HL-60/S4 (cell line): ENCODE results near the gene CSPG4.
"Not testable (repeated sequence)": the region's sequence is repeated elsewhere in the genome, so short reads cannot be mapped to it uniquely, and the experiment has no call there.

Experiments used
- in situ Hi-C: fragments of 300-500 bp; cut with MboI; formaldehyde crosslinking; loops from 2 replicates; pipeline ENCODE4 v1.14.3; 2022; ENCODE audit warnings: low sequenced_read_pairs

Gene CSPG4

DNA sequence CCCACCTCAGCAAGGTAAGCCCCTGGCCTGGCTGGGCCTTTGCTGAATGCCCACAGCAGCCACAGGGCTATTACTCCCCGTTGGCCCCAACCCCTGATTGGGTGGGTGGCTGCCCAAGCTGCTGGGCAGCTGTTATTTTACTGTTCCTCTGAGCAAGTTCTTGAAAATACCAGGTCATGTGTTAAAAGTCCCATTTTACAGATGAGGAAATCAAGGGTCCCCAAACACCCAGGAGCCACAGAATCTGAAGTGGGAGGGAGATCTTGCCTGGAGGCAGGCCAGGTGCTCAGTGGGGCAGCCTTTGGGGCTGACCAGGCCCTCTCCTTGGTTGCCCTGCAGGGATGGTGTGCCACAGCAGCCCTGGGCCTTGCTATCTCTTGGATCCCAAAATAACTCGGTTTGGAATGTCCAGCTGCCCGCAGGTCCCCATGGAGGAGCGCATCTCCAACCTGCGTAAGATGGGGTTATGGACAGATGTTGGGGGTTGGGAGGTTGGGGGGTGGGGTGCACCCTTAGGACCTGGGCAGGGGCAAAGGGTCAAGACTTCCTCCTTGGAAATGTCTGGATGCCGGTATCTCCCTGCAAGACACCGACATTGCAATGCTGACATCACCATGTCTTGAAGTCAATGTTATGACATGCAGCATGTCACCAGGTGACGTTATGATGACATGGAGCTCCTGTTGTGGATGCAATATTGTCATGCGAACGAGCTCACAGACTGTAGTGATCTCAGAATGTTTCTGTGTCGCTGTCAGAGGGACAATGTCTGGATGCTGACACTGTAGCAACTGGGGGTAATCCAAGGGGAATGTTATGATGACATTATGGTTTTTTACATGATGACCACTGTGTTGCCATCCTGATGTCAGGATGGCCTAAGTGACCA is 13.3 kb upstream of the CSPG4 start:
- in situ Hi-C loops = no loop called here

DNA sequence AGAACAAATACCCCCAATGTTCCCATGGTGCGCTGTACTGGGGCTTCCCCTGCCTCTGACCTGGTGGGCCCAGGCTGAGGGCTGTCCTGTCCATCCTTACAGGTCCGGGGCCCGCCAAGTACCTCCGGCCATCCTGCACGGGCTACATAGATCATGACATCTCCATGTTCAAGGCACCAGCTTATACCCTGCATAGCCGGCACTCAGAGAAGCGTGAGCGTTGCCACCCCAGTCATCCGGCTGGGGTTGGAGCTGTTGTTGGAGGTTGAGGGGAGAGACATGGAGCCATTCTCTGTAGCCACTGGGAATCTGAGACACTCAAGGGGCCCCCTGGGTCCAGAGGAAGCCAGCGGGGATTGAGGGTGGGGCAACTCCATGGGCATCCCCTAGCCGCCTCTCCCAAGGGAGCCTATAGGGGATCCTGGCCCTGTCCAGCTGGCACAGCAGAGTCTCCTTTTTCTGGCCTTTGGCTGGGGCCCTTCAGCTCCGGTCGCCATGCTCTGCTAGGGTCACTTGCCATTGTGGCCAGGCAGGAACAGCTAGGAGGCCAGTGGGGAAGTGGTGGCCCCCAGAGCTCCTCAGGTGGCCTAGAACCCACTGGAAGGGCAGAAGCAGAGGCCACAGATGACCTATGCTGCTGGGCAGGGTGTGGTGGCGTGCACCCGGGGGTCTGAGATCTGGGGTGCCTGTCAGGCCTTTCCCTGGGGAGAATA is 12.5 kb upstream of the CSPG4 start:
- in situ Hi-C loops = no loop called here

DNA sequence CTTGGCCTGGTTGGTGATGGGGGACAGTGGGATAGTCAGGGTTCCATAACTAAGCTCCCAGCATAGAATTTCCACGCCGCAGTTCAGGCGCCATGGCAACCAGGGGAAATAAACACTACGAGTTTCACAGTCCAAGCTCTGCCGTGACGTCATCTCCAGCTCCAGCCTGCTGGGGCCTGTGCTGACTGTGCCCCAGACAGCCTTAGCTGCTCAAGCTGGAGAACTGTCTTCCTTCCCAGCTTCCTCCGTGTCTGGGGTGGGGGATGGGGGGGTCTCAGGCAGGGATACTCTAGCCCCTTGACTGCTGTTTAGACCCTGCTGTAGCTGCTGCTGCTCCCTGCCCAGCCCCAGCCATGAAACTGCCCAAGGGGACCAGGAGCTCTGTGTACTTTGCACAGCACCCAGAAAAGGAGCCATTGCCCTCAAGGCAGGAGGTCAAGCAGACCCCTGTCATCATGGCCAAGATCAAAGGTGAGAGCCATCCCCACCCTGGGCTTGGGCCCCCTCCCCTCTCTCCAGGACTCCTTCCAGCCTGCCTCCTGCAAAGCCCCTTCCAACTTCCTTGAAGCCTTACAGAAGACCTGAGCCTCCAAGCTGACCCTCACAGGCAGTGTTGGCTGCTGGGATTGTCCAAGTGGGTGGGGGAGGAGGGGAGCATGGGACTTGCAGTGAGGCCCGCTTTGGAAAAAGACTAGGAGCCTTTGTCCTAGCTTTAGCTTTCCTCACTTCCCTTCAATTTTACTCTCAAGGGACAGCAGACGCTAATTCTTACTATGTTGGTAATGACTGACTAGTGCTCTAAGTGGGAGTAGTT is 11.4 kb upstream of the CSPG4 start:
- in situ Hi-C loops = no loop called here

DNA sequence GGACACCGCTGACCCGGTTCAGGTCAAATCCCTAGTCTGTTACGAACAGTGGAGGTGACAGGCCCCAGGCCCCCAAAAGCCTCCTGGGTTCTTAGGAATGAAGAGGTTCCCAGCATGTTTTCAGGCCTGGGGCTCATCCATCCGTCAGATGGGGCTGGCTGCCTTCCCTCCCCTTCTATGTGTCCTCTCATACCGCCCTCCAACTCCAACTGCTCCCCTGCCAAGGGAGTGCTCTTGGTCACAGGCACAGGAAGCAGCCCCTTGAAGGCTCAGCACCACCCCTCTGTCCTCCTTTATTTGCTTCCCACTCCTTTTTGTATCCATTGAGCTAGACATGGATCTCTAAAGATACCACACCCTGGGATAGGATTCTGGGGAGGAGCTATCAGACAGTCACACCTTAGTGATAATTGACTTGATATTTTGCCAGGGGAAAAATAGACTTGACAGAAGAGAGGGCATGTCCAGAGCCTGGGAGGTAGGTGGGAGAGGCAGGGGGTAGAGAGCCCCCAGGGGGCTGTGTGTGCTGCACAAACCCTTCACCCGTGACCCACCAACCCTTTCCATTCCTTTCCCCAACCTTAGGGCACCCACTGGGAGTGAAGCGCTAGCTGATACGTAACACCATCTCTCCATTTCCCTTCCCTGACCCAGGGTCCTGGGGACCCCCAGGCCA is 10.7 kb upstream of the CSPG4 start:
- in situ Hi-C loops = no loop called here

DNA sequence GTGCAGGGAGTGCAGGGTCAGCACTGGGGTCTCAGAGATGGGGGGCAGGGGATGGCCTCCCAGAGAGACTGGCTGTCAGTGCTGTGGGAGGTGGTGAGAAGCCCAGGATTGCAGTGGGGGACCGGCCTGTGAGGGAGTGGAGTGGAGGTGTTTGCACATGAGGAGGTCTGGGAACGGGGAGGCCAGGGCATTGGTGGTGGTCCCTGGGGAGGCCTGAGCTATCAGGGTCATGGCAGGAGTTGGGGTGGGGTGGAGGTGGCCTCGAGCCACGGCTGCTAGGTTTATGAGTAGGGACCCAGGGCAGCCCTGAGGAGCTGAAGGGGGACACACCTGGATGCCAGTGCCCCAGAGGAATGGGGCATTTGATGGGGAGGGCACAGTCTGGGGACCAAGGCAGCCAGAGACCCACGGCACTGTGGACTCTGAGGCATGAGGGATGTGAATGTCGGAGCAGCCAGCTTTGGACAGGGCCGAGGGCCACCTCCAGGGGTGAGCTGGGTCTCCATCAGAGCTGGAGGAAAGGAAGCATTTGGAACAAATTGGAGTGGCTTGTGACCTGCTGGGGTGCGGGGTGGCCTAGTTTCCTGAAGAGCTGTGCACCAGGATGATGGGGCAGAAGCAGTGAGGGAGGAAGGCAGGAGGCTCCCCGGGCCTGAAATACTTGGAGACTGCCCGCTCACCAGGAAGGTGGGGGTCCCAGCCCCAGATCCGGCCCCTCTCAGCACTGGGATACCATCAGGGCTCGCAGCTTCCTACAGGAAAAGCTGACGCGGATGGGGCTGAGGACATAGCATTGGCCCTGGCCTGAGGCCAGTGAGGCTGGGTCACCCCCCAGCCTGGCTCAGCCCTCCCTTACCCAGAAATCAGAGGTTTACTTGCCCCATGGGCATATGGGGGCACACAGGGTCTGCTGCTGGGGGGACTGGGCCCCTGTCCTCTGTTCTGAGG is 9.5 kb upstream of the CSPG4 start:
- in situ Hi-C loops = no loop called here

DNA sequence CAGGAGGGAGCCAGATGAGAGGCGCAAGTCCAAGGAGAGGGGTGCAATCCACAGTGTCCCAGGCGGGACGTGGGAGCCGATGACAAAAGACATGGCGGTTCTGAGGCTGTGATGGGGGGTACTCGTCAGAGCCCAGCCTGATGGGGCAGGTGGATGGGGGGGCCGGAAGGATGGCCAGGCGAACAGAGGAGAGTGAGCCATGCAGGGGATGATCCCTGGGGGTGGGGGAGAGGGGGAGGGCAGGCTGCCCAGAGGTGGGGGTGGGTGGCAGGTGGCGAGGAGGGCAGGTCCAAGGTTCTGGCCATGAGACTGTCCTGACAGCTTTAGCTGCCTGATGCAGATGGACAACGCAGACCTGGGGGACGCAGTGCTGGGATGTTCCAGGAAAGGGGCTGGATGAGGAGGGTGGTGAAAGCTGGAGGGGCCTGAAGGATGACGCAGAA is 8.9 kb upstream of the CSPG4 start:
- in situ Hi-C loops = no loop called here

DNA sequence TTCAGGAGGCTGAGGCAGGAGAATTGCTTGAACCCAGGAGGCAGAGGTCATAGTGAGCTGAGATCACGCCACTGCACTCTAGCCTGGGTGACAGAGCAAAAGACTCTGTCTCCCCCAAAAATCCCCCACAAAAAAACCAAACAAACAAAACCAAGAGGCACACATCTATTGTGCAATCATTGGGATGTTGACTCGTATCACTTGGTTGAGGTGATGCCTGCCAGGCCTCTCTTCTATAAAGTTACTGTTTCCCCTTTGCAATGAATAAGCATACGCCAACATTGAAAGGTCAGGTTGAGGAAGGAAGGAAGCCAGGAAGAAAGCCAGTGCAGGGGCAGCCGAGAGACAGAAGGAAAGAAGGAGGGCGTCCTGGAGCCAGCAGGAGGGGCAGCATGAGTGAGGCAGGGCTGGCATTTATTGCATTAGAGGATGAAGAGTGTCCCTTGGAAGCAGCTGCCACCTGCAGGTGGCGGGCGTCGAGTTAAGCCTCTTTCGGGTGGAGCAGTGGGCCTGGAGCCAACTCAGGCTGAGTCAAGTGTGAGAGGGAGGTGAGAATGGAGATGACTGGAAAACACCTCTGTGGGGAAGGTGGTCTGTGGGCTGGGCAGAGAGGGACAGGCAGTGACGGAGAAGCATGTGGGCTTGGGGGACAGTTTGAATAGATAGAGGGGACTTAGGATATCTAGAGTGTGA is 8.3 kb upstream of the CSPG4 start:
- in situ Hi-C loops = no loop called here

DNA sequence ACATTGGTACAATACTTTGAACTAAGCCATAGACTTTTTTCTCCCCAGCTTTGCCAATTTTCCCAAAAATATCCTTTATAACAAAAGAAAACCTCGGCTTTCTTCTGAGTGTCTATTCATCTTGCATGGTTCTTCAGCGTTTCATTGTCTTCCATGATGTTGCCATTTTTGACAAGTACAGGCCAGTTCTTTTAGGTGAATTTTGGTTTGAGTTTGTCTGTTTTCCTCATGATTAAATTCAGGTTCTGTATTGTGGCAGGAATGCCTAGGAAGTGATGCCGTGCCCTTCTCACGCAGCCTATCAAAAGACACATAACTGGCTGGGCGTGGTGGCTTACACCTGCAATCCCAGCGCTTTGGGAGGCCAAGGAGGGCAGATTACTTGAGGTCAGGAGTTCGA is 7.6 kb upstream of the CSPG4 start:
- in situ Hi-C loops = no loop called here

DNA sequence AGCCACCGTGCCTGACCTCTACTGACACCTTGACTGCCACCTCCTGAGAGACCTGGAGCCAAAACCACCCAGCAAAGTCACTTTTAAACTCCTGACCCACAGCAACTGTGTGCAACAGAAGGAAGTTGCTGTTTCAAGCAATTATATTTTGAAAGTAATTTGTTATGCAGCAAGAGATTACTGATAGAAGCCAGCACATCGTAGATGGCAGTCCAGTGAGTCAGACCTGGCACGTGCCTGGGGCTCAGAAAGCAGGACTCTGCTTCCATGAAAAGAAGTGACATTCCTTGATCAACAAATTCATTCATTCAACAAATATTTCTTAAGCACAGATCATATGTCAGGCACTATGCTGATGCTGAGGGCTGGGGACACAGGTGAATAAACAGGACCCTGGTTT is 5.7 kb upstream of the CSPG4 start:
- in situ Hi-C loops = no loop called here

DNA sequence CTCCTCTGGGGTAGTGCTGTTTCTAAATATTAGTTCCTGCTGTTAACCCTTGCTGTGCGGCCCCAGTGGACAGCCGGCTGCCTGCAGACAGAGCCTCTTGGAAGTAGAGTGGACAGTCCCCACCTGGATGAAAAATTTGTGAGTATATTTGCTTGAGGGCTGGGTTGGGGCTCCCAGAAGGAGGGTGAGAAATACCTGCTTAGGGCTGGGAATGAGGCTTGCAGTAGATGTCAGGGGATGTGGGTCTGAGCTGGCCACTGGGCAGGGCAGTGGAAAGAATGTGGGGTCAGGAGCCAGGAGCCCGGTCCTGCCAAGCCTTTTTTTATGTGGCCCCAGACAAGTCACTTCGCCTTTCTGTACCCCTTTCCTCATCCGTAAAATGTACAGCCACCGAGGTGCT is 4.4 kb upstream of the CSPG4 start:
- in situ Hi-C loops = not testable (repeated sequence)

DNA sequence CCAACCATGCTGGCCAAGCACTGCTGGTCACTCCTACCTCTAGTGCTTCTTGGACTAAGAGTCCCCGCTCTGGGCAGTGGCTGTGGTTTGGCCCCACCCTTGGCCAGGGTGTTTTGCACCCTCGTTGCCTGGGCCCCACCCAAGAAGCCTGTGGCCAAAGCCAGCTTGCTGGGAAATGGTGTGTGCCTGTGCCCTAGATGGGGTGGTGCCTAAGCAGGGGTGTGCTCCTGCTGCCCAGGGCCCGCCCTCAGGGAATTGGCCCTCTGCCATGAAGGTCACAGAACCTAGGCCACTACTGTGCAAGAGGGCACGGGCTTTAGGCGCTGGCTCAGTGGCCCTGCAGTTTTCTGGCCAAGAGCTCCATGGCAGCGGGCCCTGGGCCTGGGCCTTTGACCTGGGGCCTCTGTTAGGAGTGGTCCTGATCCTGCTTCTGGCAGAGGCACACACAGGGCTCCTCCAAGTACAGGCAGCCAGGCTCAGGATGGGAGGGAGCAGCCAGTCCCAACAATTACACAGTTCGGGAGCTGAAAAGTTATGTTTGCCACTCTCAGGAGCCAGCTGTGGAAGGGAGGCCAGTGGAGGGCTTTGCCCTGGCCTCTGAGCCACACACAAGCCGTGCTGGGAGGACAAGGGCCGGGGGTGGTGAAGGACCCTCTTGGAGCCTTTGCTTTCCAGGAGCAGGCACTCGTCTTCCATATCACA is 3.8 kb upstream of the CSPG4 start:
- in situ Hi-C loops = not testable (repeated sequence)

DNA sequence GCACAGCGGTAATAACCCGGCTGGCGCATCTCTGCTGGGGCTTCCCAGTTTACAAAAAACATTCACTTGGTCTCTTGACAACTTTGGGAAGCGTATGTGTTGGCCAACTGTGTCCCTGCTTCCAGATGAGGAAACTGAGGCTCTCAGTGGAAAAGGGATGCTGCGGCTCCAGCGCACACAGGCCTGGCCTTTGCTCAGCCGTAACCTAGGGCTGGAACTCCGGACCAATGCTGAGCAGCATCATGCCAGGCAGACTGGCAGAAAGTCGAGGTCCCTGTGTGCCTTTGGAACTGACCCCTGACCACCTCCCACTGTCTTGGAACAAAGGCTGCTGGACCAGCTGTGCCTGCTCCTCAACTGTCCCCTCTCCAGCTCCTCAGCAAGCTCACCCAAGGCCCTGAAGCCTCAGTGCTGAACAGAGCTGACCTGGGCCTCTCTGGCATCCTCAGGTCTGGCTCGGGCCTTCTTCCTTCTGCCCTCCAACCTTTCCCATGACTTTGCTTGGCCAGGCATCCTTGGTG is 2.7 kb upstream of the CSPG4 start:
- in situ Hi-C loops = not testable (repeated sequence)

DNA sequence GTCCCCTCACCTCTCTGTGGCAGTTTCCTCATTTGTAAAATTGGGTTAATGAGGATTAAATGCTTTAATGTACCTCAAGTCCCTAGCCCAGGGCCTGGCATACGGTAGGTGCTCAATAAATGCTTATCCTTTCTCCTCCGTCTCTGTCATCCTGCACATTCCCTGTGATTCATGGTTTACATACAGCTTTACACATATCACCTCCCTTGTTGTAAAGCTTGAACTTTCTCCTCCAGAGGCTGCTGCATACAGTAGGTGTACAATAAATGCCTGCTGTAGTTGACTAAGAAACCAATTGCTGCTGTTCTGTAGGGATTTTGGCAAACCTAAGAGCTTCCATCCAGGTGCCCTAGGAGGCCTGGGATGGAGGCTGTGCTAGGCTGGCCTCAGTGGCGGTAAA is 1.5 kb upstream of the CSPG4 start:
- in situ Hi-C loops = no loop called here

DNA sequence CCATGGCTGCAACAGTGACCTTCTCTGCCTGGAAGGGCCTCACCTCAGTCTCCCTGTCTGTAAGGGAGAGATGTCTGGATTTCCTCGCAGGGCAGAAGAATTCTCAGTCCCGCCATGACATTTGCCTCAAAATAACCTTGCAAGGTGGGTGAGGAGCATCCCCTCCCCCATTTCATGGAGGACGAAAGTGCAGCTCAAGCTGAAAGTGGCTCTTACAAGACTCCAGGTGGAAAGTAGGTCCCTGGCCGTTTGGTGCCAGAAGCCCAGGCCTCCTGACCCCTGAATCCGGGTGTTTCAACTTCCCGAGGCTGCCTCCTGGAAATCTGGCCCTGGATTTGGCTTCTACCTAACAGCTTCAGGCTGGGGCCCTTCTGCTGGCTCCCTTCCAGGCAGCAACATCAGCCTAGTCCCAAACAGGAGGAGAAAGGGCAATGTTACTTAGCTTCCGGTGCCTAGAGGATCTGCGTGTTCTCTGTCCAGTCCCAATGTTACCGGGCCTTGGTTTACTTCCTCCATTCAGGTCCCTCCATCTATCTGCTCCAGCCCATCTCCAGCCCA is 769 bp upstream of the CSPG4 start:
- in situ Hi-C loops = no loop called here

DNA sequence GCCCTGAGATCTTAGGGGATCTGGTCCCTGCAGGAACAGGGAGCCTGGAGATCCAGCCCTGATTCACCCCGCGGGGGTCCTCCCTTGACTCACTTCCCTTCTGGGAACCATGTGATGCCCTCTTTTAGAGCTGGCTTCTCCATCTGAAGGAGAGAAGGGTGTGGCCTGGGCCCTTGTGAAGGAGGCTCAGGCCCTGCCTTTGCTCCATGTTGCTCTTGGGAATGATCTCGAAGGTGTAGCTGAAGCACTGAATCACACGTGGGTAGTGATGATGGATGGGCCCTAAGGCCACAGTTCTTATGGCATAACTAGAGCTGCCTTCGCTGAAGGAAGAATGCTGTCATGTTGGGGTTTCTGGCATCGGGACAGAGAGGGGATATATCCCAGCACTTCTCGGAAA is 1.2 kb downstream of the CSPG4 start:
- in situ Hi-C loops = not testable (repeated sequence)

DNA sequence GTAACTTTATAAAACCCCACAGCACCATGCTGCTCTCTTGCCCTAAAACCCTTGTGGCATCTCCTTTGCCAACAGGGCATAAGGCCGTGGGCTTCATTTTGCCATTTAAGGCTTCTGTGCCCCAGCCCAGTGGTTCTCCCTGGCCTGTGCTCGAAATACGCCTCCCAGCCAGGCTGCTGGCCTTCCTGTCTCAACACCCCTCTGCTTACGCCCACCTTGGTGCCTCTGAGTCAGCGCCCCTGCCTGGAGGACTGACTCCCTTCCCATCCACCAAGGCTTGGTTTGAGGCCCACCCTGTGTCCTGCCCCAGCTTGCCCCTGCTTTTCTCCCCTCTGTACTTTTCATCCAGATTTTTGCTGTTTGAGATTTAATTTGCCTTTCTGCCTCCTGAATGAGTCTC is 1.8 kb downstream of the CSPG4 start:
- in situ Hi-C loops = not testable (repeated sequence)

DNA sequence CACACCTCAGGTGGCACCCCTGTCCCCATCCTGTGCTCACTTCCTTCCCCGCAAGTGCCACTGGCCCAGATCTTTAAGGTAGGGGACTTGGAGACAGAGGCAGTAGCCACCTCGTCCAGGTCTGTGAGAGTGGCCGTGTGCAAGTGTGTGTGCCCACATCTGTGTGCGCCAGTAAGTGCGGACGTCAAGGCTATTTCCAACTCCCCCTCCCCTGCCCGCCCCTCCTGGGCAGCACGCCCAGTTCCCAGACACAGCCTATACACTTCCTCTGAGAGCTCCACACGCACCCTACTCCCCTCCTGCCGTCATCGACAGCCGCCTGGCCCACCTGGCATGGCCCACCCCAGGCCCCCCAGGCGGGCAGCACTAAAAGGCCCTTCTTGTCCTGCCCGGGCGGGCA is 3.2 kb downstream of the CSPG4 start:
- in situ Hi-C loops = not testable (repeated sequence)

DNA sequence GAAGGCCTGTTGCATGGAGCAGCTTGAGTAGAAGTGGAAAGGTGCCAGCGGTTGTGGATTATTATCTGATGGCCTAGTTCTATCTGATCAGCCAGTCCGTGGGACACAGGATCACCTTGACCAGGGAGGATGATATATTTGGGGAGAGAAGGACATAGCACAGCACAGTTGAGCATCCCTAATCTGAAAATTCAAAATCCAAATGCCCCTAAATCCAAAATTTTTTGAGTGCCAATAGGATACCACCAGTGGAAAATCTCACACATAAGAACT is 6.0 kb downstream of the CSPG4 start:
- in situ Hi-C loops = no loop called here
